Measurements from ENCODE around the gene ZNF784.
A peak's percentile ranks its signal among the peaks of the same experiment; 100 is the strongest.

DNA sequence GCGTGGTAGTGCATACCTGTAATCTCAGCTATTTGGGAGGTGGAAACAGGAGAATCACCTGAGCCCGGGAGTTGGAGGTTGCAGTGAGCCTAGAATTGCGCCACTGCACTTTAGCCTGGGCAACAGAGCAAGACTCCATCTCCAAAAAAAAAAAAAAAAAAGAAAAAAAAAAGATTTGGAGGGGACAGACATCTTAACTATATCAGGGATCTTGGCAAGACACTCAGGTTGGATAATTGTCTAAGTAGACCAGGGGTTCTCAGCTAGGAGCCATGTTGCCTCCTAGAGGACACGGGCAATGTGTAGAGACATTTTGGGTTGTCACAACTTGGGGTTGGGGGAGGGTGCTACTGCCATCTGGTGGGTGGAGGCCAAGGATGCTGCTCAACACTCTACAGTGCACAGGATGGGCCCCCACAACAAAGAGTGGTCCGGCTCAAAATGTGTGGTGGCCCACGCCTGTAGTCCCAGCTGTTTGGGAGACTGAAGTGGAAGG lies 14.5 kb upstream of the ZNF784 start:
- TF ChIP-seq, protein P1, sequence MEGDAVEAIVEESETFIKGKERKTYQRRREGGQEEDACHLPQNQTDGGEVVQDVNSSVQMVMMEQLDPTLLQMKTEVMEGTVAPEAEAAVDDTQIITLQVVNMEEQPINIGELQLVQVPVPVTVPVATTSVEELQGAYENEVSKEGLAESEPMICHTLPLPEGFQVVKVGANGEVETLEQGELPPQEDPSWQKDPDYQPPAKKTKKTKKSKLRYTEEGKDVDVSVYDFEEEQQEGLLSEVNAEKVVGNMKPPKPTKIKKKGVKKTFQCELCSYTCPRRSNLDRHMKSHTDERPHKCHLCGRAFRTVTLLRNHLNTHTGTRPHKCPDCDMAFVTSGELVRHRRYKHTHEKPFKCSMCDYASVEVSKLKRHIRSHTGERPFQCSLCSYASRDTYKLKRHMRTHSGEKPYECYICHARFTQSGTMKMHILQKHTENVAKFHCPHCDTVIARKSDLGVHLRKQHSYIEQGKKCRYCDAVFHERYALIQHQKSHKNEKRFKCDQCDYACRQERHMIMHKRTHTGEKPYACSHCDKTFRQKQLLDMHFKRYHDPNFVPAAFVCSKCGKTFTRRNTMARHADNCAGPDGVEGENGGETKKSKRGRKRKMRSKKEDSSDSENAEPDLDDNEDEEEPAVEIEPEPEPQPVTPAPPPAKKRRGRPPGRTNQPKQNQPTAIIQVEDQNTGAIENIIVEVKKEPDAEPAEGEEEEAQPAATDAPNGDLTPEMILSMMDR (IDR thresholded peaks at IDR 0.05), result peak in 2 of 5 experiments; percentile 20 to 29
- TF ChIP-seq POLR2A (IDR thresholded peaks at IDR 0.05), result no peak

Data from tibial nerve (tissue), 3 donors.